GM18907 (cell line): ENCODE results near the gene RTN1.
A peak's percentile ranks its signal among the peaks of the same experiment; 100 is the strongest.

Source experiments
- ATAC-seq: cut with Tn5 transposase; IDR thresholded peaks from one replicate; pipeline ENCODE4 v1.9.1; 2021; ENCODE audit warnings: mild to moderate bottlenecking, moderate library complexity; ENCODE audit not compliant: unreplicated experiment

RTN1 gene

GRCh38 chr14:59633486-59633885, 237.1 kb downstream of the RTN1 start:
- ATAC-seq: no peak

DNA sequence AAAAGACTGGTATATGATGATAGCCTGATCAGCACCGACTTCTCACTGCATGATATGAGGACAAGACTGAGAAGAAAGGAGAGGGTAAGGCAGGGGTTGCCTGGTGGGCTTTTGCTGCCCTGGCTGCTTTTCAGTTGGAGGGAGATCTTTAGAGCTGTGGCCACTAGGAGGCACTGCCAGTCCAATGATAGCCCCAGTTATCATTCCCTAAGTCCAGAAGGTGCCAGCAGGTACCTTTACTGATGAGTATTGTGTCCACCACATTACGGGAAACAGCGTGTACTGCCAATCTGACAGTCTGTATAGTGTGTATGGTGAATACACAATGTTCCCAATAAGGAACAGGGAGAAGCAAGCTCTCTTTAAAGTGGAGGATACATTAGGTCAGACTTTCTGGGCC, 238.2 kb downstream of the RTN1 start:
- no peak for ATAC-seq

DNA sequence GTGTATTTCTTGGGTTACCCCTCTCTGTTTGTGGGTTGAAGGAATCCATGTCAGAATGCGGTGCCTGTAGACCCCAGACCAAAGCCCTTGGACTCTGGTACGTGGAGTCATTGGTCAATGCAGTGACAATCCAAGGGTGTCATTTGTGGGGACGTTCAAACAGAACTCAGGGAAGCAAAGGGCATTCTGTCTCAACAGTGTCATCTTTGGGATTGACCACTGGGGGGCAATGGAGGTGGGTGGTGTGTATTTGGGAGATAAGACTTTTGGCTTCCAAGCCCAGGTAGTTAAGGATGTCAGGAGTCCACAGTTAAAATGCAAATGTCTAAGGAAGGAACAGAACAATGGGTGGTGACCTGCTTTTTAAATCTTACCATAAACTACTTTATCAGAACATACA, 239.3 kb downstream of the RTN1 start:
- ATAC-seq: no peak

DNA sequence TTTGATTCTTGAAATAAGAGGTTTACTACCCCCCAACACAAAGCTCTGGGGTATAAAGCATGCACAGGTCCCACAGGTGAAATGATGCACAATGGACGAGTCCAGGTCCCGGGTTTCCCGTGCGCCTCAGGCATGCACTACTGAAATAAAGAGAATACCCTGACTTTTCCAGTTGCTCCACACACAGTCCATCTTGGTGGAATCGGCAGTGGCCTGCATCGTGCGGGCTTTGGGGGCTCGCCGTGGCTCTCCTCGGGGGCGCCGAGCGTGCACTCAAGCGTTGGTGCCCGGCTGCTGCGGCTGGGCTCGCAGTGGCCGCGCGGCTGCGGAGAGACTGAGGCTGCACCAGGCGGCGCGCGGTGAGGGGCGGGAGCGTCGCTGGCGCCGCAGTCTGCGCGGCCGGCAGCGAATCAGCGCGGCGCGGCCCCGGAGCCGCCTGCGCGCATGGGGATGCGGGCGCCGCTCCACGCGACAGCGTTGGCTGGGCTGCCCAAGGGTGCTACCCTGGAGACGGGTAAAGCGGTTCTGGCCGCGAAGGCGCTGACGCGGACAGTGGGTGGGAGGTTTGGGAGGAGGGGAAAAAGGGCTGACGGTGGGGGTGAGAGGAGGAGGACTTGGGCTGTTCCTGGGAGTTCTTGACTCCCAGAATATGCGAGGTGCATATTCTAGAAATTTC, 240.2 kb downstream of the RTN1 start:
- ATAC-seq: no peak

- ATAC-seq: no peak
These were observed 240.9 kb downstream of the RTN1 start for GRCh38 chr14:59629444-59630287.

- no peak for ATAC-seq
These were observed 243.5 kb downstream of the RTN1 start for GRCh38 chr14:59627011-59627520.

- ATAC-seq: no peak
These were observed 247.9 kb downstream of the RTN1 start for GRCh38 chr14:59622631-59623030.

DNA sequence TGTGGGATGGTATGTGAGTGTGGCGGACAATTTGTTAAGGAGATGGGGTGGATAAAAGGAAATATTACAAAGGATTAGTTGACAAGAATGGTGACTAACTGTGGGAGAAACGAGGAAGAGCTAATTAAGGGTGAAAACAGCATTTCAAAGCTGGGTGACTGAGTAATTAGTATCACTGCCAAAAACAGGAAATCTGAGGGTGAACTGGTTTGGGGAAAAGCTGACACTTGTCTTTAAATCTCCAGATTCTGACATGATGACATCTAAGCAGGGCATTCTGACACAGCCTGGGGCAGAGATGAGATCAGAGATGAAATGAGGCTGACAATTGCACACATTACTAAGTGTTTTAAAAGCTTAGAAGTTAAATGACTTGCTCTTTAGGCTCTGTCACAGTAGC, 251.5 kb downstream of the RTN1 start:
- no peak for ATAC-seq

DNA sequence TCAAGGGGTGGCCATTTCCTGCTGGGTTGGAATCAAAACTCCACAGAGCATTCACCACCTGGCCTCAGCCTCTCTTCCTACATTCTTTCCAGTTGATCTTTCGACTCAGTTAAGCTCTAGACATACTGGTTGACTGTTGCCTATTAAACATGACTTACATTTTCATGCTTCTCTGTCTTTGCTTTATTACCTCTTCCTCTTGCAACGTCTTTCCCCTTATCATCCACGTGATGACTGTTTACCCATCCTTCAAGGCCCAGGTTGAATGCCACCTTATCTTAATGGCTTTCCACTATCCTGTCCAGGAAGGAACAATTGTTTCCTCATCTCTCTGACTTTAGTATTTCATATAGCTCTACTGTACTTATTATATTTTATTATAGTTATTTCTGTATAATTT, 269.5 kb downstream of the RTN1 start:
- ATAC-seq: no peak

- no peak for ATAC-seq
These were observed 270.2 kb downstream of the RTN1 start for GRCh38 chr14:59600211-59600945.

DNA sequence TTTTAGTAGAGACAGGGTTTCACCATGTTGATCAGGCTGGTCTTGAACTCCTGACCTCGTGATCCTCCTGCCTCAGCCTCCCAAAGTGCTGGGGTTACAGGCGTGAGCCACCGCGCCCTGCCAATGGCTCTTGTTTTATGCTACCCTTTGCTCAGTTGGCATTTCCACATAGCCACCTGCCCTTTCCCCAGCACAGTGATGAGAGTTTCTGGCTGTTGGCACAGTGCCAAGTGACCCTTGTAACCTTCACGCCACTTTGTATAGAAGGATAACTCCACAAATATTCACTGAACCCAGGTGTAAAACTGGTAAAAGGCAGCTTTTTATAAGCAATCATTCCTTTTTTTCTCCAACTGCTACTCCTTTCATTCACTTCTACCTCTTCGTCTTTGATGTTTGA, 275.5 kb downstream of the RTN1 start:
- ATAC-seq: no peak

DNA sequence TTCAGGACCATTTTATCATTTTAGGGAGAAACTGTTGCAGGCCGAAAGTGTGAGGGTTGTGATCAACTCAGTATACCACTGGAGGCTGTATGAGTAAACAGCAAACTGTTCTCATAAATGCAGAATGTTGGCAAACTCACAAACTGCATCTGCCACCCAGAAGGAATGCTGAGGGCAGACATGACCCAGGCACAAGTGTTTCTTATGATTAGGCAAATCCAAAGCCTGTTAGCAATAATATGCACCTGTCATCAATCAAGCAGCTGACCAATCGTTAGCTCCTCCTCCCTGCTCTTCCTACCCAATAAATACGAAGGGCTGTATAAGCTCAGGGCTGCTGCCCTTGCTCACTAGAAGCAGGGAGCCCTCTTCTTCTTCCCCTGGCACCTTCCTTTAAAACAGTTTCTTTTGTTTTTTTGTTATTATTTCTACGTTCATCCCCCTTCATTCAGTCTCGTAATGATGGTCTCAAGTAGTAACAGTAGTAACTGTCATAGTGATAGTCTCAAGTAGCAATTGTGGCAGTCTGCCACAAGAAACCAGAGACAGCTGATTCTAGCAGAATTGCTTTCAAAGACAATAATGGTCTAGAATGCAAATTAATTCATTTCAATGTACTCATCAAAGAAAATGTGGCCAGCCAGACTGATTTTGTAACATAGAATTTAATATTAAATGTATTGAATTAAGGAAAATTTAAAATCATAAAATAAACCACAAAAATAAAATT, 278.8 kb downstream of the RTN1 start:
- ATAC-seq: no peak

DNA sequence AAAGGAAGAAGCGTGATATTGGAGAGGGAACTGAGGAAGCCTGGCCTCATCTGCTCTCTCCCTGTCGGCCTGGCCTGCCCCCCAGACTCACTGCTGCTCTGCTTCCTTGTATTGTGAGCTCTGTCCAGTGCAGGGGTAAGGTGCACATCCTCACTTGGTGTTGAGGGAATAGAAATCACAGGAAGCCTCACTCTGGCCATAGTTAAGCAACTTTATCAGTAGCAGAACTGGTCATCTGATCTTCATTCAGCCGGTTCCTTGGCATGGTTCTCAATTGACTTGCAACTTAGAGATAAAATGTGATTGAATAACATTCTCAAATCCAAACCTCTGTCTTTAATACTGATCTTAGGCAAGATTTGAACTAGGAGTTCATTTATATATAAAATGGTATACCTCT, 282.5 kb downstream of the RTN1 start:
- ATAC-seq: no peak

DNA sequence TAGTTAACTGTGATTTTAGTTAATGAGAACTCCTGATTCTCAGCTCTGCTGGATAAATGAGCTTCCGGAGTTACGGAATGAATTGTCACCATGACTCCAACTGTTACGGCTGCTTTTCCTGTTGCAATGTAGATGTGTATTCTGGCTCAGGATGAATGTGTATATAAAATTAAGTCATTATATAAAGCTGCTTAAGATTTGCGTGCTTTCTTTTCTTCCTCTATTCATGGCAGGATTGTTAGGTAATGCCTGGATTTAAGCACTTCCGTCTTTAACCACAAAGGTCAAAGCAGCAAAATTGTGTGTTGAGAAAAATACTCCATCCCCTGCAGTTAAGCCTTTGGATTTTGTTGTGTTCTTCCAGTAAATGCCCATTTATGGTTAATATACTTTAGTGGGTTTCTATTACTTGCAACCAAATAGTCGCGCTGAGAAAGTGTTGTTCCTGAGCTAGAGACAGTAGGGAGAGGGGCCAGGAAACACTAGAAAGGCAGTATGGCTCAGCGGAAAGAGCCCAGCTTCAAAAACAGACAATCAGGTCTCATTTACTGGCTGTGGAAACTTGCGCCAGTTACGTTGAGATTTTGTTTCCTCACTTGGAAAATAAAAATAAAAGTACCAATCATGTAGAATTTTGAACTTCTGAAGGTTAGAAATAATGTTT, 284.6 kb downstream of the RTN1 start:
- ATAC-seq: no peak

- no peak for ATAC-seq
These were observed 286.8 kb downstream of the RTN1 start for GRCh38 chr14:59583755-59584154.

DNA sequence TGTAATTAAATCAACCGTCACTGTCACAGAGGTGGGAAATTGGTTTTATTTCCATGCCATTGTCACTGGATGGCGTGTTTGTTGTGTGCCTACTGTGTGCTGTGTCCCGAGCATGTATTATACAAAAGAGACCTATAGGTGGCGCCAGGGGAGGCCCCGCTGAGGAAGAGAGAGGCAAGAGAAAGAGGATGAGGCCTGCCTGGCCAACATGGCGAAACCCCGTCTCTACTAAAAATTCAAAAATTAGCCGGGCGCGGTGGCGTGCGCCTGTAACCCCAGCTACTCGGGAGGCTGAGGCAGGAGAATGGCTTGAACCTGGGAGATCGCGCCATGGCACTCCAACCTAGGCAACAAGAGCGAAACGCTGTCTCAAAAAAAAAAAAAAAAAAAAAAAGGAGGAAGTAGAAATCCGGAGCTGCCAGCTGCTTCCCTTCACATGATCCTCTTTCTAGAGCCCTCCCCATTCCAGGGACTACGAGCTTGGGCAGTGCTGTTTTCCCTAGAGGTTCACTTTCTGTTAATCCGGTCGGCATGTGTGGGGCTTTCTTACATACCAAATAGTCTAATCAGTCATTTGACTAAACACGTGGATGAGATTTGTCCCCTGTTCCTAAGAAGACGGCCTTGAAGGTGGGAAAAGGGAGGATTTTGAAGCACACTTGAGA, 287.6 kb downstream of the RTN1 start:
- no peak for ATAC-seq

DNA sequence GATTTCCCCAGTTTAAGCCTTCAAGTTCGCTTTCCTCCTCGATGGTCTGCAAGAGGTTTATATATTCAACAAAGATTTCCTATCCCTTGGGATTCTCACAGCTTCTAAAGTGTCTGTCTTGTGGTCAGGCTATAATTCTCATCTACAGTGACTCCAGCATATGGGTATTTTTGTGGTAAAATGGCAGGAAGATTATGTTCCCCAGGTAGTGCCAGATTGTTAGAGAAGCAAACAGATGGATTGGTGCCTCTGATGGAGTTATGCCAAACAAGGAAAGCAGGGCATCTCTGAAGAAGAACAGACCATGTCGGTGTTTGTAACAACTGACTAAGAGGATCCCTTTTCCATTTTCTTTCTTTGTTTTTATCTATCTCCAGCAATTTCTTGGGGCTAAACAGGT, 288.4 kb downstream of the RTN1 start:
- no peak for ATAC-seq

GRCh38 chr14:59580911-59581310, 289.7 kb downstream of the RTN1 start:
- ATAC-seq: no peak

DNA sequence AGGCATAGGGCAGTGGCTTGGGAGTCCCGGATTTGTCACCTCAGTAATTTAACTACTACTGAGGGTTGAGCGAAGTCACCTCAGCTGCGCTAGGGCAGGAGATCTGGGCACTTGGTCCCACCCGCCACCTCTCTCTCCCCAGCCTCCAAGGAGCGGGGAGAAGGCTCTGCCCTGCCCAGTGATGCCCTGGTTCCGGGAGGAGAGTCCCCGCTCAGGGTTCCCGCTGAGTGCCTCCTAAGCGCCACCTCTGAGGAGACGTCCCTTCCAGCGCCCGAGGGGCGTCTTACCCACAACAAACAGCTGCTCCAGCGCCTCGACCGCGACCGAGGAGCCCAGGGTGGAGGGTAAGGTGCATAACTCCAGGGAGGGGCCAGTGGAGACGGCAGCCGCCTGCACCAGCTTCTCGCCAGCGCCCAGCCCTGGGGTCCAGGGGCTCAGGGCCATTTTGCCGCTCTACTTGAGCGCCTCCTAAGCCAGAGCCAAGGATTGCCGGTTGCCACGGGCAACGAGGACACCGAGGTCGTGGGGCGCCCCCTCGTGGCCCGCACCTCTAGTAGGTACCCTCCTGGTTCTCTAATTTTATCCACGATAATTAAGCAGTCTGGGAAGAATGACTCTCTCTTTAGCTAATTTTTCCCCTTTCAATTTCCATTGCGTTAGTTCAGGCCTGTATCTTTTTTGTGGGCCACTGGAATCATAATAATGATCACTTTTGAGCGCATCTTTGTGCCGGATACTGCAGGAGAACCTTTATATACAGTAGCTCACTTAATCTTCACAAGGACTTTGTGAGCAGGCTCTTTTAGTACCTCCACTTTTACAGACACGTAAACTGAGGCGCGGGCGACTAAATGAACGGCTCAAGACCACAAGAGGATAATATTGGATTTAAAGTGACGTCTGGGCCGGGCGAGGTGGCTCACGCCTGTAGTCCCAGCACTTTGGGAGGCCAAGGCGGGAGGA, 294.0 kb downstream of the RTN1 start, which contains the start of gene CCDC175:
Gene CCDC175 (minus strand): TSS at position 481 of the 963 bp plus-strand sequence. CDS start 37 bp downstream, at position 444.
- peak; percentile 99 for ATAC-seq
